KG1 (cell line): ENCODE data around the gene AAGAB.
"Not testable (repeated sequence)": the region's sequence is repeated elsewhere in the genome, so short reads cannot be mapped to it uniquely, and the experiment has no call there.

Source experiments
- DNase-seq: peaks from one replicate; lab custom pipeline; 2025; lab: John Stamatoyannopoulos, UW

Gene AAGAB

GRCh38 chr15:67171471-67171870, 83.0 kb downstream of the AAGAB start:
- DNase-seq = no peak

GRCh38 chr15:67170143-67170925, 84.1 kb downstream of the AAGAB start:
- DNase-seq = no peak

DNA sequence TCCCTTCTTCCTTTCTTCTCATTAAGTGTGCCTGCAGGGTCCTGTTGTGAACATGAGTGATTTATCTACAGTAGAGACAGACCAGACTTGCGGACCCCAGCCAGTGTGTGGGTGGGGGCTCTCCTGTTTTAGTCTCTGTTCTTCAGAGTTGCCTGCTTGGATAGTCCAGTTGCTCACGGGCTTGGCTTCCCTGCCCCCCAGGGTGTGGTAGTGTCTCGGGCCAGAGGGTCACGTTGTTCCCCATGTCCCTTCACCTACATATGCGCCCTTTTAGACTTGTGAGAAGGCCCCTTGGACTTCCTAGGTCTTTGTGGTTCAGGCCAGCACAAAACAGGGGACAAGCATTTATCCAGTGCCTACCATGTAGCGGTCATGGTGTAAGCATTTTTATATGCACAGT, 85.8 kb downstream of the AAGAB start:
- DNase-seq = no peak

DNA sequence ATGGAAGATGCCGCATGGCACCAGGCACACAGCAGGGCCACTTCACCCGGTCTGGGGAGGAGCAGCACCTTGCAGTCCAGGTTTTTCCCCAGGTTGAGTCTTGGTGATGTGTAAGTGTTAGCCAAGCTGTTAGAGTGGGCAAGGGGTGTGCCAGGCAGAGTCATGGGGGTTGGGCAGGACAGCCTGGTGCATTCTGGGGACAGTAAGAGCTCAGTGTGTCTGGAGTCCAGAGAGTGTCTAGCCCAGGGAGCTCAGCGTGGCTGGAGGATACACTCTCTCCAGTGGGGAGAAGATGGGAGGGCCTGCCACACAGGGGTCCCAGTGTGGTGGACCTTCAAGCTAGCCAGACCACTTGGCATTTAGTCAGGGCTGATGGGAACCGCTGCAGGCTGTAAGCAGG, 87.4 kb downstream of the AAGAB start:
- DNase-seq = no peak

DNA sequence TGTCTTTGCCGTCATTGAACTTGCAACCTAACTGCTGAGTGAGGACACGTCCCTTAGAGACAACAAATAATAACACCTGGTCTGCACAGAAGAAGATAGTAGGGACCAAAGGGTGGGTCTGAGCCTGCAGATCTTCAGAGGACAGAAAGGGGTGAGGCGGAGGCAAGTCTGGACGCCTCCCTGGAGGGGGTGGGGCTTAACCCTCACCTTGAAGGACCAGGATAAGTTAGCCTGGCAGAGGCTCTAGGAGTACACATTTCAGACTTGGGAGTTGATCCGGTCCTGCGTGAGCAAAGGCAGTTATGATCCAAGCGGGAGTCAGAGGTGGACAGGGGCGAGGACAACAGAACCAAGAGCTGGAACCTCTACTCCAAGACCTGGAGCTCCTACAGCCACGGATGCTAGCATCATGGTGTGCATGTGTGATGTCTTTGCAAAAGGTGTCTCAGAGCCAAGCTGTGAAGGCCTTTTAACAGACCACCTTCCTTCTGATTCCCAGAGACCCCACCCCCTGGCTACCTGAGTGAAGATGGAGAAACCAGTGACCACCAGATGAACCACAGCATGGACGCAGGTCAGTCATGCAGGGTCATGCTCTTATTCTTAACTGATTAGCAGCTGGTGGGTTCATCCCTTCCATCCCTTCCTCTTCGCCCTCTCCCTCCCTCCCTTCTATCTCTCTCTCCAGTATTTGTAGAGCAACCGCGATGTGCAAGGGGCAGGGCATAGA, 88.0 kb downstream of the AAGAB start:
- no peak for DNase-seq

GRCh38 chr15:67165254-67166253, 88.9 kb downstream of the AAGAB start:
- no peak for DNase-seq

GRCh38 chr15:67164811-67165253, 89.6 kb downstream of the AAGAB start:
- DNase-seq = no peak

GRCh38 chr15:67164401-67164791, 90.1 kb downstream of the AAGAB start:
- no peak for DNase-seq

GRCh38 chr15:67163180-67163579, 91.3 kb downstream of the AAGAB start:
- no peak for DNase-seq

GRCh38 chr15:67161881-67162280, 92.6 kb downstream of the AAGAB start:
- DNase-seq = no peak

DNA sequence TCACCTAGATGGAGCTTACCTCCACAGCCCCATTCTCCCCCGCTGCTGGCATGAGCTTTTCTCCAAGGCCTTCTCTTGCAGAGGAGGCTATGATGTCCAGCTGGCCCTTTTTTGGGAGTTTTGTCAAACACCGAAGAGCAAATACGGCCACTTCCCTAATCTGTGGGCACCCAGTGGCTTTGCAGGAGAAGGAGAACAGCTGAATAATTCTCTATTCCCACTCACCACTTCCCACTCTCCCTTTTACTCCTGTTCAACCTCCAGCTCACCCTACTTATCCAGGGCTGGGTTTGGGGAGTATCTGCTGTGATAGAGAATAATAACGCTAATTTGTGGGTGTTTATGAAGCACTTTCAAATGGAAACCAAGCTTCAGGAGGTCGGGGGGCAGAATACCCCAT, 93.0 kb downstream of the AAGAB start:
- DNase-seq = no peak

DNA sequence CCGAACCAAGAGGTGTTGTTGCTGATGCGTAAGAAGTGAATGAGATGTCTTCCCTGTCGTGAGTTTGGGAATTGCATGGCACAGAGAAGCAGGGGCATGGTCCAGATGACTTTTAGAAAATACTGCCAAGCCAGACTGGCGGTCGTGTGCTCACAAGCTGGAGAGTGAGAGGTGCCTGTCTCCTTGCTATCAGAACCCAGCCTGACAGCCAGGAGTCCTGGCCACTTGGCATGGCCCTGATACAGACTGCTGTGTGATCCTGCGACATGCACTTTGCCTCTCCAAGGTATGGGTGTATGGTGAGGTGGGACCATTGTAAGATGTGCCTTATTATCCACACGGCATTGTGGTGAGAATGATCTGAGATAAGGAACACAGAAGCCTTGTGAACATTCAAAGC, 96.1 kb downstream of the AAGAB start:
- DNase-seq = no peak

GRCh38 chr15:67157521-67158252, 96.8 kb downstream of the AAGAB start:
- no peak for DNase-seq

DNA sequence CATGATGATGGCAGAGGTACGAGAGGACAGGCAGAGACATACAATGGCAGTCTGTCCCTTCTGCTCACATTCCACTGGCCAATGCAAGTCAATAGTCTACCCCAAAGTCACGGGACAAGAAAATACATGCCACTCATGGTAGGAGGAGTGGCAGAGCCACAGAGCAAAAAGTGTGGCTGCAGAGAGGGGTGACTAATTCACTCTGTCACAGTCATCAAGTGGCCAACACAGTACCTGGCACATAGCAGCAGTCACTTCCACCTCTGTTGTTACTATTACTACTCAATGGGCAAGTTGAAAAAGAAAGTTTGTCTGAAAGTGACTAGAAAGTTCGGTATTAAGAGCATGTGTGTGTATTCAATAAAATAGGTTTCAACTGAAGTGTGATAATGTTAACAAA, 97.6 kb downstream of the AAGAB start:
- no peak for DNase-seq

DNA sequence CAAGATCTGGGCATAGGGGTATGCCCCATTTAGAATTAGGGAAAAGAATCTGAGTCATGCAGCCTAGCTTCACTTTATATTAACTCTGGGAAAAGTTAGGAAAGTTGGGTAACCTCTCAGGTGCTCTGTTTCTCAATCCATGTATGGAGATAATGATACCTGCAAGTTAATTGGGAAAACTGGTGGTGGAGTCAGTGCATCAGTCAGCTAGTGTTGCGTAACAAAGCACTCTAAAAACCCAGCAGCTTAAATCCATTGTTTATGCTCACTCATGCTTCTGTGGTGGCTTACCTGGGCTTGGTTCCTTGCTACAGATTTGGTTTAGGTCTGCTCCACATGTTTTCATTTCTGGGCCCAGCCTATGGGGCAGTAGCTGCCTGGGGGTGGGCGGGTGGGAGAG, 98.0 kb downstream of the AAGAB start:
- DNase-seq = no peak

DNA sequence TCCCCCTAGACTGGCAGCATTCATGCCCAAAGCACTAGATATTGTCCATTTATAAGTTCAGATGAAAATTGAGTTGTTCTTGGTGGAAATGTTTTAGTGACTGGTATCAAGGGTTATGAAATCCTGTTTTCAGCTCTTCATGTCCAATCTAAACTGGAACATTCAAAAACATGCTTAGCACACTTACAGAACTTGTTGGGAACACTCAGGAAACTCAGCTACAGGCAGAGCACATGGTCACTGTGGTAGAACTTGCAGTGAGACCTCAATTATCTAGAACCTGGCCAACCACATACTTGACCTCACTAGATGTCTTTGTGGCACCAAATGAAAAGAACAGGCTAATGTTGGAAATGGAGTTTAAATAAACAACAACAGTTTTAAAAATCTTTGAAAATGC, 100.2 kb downstream of the AAGAB start:
- DNase-seq = no peak

DNA sequence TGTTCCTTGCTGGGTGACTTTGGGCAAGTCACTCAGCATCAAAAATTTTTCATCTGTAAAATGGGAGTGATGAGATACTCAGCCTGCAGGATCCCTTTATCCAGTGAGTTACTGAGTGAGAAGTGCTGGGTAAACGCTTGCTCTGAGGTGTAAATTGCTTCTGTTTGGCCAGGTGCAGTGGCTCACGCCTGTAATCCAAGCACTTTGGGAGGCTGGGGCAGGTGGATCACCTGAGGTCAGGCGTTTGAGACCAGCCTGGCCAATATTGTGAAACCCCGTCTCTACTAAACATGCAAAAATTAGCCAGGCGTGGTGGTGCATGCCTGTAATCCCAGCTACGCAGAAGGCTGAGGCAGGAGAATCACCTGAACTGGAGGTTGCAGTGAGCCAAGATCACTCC, 101.4 kb downstream of the AAGAB start:
- not testable (repeated sequence) for DNase-seq

DNA sequence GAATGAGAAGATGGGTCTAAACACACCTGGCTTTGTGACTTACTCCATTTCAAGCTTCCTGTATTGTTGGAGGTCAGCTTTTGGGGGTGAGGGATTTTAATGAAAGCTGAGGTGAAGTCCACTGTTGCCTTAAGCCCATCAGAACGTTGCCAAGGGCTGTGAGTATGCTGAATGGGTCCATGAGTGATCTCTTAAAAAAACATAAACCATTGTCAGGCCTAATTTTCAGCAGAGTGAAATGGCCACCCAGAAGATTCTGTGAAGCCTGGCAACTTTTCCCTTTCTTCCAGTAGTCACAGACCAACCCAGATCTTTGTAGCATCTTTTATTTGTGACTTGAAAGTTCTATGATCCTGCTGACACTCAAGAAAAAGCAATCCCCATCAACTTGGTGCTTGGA, 102.0 kb downstream of the AAGAB start:
- DNase-seq = no peak
